Islet of Langerhans (tissue), 1 donor: ENCODE results near the gene SCAPER.
"Not testable (repeated sequence)": the region's sequence is repeated elsewhere in the genome, so short reads cannot be mapped to it uniquely, and the experiment has no call there.

Experiments
- FAIRE-seq: peaks from one replicate; lab custom pipeline; 2011; peaks lifted over from hg19 to GRCh38; lab: Jason Lieb, UNC

The SCAPER gene

DNA sequence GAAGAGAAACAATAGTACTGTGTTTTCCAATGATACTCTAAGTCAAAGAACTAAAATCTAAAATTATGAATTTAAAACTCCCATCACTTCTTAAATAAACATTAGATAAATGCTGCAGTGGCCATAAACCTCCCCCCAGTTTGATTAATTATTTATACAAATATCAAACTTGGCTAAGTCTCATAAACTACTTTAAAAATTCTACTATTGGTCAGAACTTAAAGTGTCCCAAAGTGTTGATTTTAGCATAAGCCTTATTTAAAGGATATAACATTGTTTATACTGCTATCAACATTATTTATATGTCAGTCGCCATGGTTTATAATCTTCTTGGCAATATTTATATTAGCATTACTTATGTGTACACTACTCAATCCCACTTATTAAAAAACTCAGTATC lies 132.4 kb downstream of the SCAPER start:
- FAIRE-seq = no peak

DNA sequence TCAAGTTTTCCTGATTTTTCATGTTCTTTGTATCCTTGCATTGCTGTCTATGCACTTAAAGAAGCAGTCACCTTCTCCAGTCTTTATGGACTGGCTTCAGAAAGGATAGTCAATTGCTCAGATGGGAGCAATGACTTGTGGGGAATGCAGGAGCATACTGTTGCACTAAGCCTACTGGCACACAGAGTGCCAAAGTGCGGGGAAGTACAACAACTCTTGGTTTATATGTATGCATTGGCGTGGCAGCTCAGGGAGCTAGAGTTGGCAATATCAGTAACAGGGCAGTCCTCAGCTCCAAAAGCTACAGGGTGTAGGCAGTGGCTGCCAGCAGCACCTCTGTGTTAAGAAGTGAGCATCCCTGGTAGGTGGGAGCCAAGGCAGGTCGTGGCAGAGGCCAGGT lies 141.1 kb downstream of the SCAPER start:
- FAIRE-seq = no peak

DNA sequence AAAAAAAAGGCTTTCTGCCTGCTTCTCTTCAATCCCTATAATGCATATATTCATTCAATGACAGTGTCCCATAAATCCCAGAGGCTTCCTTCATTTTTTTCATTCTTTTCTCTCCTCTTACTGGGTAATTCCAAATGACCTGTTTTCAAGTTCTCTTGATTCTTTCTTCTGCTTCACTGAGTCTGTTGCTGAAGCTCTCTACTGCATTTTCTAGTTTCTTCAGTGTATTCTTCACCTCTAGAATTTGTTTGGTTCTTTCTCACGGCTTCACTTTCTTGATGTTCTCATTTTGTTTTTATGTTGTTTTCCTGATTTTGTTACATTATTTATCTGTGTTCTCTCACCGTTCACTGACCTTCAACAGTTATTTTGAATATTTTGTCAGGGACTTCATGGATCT lies 141.6 kb downstream of the SCAPER start:
- no peak for FAIRE-seq

DNA sequence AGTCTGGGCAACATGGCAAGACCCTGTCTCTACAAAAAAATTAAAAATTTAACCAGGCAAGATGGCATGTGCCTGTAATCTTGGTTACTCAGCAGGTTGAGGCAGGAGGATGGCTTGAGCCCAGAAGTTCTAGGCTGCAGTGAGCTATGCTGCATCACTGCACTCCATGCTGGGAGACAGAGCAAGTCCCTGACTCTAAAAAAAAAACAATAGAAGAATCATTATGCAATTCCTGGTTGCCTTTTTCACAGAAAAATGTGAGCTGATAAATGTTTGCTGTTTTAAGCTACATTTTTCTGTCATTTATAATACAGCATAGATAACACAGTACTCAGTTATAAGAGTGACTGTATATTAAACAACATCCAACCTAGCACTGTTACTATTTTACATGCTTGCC lies 148.8 kb downstream of the SCAPER start:
- FAIRE-seq = no peak

DNA sequence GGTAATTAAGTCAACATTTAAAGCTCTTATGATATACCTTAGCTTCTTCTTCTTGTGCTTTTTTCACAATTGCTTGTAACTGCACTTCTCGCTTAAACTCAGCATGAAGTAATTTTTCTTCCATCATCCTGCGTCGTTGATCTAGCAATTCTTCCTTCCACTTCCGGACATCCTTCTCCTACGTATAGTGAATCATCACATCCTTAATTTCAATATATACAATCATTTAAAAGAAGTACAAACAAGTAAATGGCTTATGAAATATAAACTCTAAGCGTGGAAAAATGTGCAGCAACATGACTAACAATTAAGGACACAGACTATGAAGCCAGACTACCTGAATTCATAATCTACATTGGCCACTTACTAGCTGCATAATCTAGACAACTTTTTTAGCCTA lies 151.4 kb downstream of the SCAPER start:
- no peak for FAIRE-seq

DNA sequence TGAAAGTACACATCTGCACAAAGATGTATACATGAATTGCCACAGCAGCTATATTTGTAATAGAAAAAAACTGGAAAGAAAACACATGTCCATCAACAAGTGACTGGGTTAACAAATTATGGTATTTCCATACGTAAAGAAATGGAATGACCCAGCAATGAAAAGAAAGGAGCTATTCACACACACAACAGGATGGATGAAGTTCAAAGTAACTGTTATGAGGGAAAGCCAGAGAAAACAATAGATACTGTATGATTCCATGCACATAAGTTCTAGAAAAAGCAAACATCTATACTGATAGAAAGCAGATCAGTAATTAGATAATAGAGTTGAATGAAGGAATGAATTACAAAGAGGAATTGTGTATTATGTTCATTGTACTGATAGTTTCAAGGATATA lies 152.0 kb downstream of the SCAPER start:
- FAIRE-seq = no peak

DNA sequence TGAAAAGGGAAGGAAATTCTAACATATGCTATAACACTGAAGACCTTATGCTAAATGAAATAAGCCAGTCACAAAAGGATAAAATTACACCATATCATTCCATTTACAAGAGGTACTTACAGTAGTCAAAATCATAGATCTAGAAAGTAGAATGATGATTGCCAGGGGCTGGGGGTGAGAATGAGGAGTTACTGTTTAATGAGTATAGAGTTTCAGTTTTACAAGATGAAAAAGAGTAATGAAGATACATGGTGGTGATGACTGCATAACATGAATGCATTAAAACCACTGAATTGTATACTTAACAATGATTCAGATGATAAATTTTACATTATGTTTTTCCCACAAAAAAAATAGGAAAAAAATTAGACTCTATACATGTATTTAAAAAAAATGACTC lies 152.6 kb downstream of the SCAPER start:
- FAIRE-seq = no peak

DNA sequence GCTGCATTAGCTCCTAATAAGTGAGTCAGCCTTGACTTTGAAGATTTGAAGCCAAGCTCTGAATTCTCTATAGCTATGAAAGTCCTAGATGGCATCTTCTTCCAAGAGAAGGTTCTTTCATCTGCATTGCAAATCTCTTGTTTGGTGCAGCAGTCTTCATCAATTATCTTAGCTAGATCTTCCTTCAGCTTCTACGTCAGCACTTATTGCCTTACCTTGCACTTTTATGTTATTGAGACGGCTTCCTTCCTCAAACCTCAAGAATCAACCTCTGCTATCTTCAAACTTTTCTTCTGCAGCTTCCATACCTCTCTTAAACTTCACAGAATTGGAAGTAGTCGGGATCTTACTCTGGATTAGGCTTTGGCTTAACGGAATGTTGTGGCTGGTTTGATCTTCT lies 167.6 kb downstream of the SCAPER start:
- FAIRE-seq = no peak

DNA sequence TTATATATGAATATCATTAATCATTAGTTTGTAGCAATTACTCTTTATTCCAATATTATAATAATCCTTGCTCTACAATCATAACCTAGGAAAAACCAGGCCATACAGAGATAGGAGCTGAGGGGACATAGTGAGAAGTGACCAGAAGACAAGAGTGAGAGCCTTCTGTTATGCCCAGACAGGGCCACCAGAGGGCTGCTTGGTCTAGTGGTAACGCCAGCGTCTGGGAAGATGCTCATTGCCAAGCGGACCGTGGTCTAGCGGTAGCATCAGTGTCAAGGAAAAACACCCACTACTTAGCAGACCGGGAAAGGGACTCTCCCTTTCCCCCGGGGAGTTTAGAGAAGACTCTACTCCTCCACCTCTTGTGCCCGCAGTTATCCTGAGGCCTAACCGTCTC lies 172.8 kb downstream of the SCAPER start:
- FAIRE-seq = not testable (repeated sequence)

DNA sequence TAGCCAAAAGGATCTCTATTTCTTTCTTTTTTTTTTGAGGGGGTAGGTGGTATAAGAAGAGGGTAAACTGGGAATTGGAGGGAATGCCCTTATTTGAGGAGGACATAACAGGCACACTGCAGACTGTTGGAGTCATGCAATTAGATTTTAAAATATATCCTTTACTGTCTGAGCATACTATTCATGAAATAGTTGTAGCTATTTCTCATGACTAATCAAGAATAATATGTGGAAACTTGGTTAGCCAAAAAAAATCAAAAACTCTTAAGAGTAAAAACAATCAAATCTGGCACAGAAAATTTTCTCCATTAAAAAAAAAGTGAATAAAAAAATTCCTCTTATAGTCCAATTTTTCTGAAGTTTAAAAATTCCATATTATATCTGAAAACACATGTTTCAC lies 174.9 kb downstream of the SCAPER start:
- FAIRE-seq = peak; percentile 5

DNA sequence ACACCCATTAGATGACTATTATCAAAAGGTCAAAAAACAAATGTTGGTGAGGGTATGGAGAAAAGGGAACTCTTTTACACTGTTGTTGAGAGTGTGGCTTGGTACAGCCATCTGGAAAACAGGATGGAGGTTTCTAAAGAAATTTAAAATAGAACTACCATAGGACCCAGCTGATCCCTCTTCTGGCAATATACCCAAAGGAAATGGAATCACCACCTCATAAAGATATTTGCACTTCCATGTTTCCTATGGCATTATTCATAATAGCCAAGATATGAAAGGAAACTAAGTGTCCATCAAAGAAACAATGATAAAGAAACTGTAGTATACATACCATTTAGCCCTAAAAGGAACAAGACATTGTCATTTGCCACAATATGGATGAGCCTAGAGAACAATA lies 186.3 kb downstream of the SCAPER start:
- no peak for FAIRE-seq

DNA sequence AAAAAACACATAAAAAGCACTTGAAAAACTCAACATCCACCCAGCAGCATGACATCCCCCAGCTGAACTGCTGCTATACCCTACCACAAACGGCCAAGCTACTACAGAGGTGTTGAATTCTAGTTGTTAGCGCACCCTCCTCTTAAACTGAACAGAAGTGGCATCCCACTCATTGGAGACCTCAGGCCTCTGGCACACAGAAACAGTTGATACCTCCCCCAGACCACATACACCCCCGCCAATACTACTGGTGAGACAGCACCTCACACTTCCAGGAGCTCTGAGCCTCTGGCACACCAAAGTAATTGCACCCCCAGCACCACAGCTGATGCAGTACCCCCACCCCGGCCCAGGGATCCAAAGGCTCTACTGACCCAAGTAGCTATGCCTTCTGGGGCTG lies 190.2 kb downstream of the SCAPER start:
- FAIRE-seq = no peak

DNA sequence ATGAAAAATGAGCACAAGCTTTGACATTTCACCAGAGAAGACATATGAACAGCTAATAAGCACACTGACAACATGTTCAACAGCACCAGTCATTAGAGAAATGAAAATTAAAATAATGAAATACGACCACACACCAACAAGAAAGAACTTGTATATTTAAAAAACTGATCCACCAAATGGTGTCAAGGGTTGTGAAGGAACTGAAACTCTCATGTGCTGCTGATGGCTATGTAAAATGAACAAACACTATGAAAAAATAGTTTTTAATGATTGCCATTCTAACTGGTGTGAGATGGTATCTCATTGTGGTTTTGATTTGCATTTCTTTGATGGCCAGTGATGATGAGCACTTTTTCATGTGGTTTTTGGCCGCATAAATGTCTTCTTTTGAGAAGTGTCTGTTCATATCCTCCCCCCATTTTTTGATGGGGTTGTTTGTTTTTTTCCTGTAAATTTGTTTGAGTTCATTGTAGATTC lies 193.8 kb downstream of the SCAPER start:
- no peak for FAIRE-seq

DNA sequence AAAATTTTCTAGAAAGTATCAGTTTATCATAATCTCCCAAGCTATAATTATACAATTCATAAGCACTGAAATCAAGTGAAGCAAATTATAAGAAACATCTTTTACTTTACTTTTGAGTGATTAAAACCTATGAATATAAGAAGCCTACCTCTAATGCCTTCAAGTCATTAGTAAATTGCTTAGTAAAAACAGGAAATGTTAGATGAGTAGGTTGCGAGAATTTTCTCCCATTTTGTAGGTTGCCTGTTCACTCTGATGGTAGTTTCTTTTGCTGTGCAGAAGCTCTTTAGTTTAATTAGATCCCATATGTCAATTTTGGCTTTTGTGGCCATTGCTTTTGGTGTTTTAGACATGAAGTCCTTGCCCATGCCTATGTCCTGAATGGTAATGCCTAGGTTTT lies 201.1 kb downstream of the SCAPER start:
- FAIRE-seq = not testable (repeated sequence)

DNA sequence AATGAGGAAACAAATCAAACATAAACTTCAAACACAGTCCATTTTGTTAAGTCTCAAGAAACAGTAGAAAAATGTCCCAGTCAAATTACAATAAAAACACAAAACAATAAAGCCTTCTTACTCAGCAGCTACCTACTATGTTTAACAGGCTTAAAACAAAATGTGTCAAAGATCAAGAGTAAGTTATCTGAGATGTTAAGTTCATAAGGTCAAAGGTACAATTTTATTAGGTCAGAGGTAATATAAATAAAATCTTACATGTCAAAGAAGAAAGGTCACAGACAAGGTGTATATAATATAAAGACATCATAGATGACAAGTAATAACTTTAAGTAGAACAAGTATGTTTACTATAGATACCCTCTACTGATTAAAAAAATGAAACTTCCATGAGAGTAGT lies 208.3 kb downstream of the SCAPER start:
- peak; percentile 41 for FAIRE-seq

DNA sequence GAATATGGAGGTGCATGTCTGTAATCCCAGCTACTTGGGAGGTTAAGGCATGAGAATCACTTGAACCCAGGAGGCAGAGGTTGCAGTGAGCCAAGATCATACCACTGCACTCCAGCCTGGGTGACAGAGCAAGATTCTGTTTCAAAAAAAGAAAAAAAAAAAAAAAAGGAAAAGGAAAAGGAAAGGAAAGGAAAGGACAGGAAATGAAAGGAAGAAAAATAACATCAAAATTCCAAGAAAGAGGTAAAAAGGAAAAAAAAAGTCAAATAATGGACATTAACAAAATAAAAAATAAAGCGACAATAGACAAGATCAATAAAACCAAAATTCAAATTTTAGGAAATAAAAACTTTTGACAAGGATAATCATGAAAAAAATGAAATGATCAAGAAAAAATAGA lies 212.6 kb downstream of the SCAPER start:
- peak; percentile 76 for FAIRE-seq

DNA sequence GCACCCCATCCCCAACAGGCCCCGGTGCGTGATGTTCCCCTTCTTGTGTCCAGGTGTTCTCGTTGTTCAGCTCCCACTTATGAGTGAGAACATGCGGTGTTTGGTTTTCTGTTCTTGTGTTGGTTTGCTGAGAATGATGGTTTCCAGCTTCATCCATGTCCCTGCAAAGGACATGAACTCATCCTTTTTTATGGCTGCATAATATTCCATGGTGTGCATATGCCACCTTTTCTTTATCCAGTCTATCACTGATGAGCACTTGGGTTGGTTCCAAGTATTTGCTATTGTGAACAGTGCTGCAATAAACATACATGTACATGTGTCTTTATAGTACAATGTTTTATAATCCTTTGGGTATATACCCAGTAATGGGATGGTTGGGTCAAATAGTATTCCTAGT lies 217.5 kb downstream of the SCAPER start:
- not testable (repeated sequence) for FAIRE-seq

DNA sequence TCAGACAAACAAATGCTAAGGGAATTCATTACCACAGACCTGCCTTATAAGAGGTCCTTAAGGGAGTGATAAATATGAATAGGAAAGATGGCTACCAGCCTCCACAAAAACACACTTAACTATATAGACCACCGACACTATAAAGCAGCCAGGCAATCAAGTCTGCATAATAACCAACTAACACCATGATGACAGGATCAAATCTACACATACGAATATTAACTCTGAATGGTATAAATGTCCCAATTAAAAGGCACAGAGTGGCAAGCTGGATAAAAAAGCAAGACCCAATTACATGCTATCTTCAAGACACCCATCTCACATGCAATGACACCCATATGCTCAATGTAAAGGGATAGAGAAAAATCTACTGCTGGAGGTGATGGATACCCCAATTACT lies 221.1 kb downstream of the SCAPER start:
- FAIRE-seq = no peak

DNA sequence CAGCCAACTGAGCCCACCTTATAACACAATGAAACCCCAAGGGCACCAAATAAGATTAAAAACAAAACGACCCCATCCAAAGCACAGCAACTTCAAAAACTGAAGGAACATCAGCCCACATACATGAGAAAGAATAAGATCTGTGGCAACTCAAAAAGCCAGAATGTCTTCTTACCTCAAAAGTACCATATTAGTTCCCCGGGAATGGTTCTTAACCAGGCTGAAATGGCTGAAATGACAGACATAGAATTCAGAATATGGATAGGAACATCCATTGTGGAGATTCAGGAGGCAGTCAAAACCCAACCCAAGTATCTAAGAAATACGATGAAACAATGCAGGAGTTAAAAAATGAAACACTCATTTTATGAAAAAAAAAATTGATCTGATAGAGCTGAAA lies 222.3 kb downstream of the SCAPER start:
- no peak for FAIRE-seq

DNA sequence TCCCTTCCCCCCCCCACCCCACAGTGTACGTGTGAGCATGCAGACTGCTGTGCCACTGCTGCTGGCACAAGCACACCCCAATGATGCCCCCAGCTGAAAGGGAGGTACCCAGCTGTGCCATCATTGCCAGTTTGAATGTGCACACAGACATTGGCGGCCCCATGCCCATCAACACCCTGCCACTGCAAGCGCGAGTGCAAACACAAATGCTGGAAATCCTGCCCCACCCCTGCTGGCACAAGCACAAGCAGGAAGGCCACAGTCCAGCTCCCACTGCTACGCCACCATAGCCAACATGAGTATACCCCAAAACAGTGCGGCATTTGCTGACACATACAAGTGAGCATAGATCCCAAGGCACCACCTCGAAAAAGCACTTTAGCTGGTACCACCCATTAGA lies 222.9 kb downstream of the SCAPER start:
- no peak for FAIRE-seq

DNA sequence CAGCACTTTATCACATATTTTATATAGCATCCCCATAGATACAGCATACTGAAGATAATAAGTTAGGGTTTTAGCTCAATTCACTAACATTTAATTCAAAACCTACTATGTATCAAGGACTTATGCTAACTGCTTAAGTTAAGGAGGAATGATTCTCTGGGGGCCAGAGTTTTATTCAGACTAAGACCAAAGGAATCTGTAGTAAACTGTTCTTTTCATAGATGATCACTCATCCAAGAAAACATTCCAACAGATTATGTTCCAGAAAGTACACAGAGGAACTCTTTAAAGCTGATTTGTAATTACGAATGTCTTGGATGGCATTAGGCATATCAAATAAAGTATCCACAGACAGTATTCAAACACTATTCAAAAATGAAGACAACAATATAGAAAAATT lies 226.4 kb downstream of the SCAPER start:
- no peak for FAIRE-seq

DNA sequence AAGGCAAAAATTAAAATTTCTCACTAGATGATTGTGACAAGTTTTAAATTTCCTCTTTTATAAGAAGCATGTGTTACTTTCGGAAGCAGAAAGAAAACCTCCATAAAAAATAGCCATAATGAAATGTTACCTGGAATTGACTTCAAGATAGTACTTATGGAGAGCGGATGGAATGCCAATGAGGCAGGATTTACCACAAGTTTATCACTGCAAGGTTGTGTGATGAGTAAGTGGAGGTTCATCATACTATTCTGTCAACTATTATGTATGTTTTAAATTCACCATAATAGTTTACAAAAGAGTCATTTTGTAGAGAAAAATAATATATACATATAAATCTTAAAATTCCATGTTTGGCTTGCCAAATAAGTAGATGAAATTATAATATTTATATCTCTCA lies 230.3 kb downstream of the SCAPER start:
- no peak for FAIRE-seq

DNA sequence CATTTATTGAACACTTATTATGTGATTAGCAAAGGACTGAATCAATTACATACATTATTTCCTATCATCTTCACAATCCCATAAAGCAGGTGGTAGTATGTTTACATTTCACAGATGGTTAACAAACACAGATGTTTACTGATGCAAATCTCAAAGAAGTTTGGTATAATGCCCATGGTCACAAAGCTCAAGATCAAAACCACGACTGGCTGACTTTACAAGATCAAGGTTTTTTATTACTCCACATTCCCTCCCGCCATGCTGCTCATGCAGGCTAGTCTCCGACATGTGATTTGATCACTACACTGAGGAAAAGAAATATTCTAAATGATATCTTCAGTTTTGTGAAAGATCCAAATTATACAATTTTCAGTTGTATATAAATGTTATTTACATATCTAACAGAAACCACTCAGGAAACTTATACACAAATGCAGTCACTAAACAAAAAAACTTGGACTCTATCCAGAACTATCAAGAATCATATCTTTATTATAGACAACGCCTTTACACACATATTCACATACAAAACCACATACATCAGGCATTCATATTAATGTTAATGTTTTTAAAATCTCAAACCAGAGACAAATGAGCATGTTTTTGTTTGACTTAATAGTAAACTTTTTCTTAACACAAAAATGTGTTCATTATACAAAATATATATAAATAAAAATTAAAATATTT lies 235.5 kb downstream of the SCAPER start:
- no peak for FAIRE-seq

DNA sequence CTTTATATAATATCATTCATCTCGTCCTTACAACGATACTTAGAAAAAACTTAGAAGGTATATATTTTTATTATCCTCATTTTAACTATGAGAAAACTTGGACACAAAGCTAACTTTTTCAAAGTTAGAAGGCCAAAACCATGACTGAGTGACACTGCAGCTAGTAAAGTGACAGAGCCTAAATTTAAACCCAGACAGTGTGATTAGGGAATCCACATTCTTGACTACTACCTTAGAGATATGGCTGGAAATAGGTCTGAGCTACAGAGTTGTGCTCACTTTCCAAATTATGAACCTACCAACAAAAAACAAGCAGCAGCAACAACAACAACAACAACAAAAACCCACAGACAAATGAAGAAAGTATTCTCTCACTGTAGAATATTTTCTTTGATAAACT lies 236.2 kb downstream of the SCAPER start:
- FAIRE-seq = no peak
